Measurements from ENCODE around the gene WASHC3. TPM values are rescaled to one million over a fixed set of nuclear protein-coding genes. Genes with fewer than 3 reads are reported as not detected.

The WASHC3 gene
- total and polyA plus RNA-seq, 7 experiments from 2014 or later, result 32.8 to 87.9 (median 51.0) TPM

- DNase-seq, result no peak
- Mint-ChIP-seq H3K27ac (no peak overlapping the region), H3K27me3 (no peaks in the 10 kb centered on the region), H3K36me3 (peaks cover 8 to 64% (median 52%) of the 10 kb centered on the region in 5 donors), H3K4me1 (peaks cover 22 to 55% (median 44%) of the 10 kb centered on the region in 7 donors), H3K9me3 (no peaks in the 10 kb centered on the region), H3K4me3 (no peak overlapping the region)
- ChIA-PET CTCF (no interaction called here), POLR2A (interaction anchor here (0.6 kb wide), 1 partner anchor 10 kb away, joined by 3 read pairs; no protein-coding TSS in a partner anchor)
- Histone ChIP-seq H3K4me3 (ENCODE audit: low read length) (no peak overlapping the region), H3K4me1 (ENCODE audit: control insufficient read depth in 2 of 2, insufficient read depth in 2 of 2, low read length in 2 of 2) (peaks cover 0 to 4% of the 10 kb centered on the region in 2 donors), H3K27me3 (ENCODE audit: control insufficient read depth in 2 of 2, insufficient read depth in 2 of 2, low read length in 2 of 2) (no peaks in the 10 kb centered on the region), H3K27ac (ENCODE audit: low read depth, low read length) (no peak overlapping the region), H3K36me3 (ENCODE audit: control insufficient read depth in 2 of 3, insufficient read depth in 3 of 3, low read length in 3 of 3) (peaks cover 1 to 51% (median 20%) of the 10 kb centered on the region in 3 experiments), H3K9me3 (ENCODE audit: control insufficient read depth in 2 of 3, low read length in 3 of 3) (no peaks in the 10 kb centered on the region)
- intact Hi-C loops (cut with micrococcal nuclease), result no loop called here
- no peak for ATAC-seq
Measured at GRCh38 chr12:102053062-102053349, 8.8 kb downstream of the WASHC3 start.

- H3K27me3 Mint-ChIP-seq, result no peaks in the 10 kb centered on the region
- Histone ChIP-seq H3K27me3 (ENCODE audit: control insufficient read depth in 2 of 2, insufficient read depth in 2 of 2, low read length in 2 of 2) (no peaks in the 10 kb centered on the region), H3K36me3 (ENCODE audit: control insufficient read depth in 2 of 3, insufficient read depth in 3 of 3, low read length in 3 of 3) (peaks cover 4 to 51% (median 20%) of the 10 kb centered on the region in 3 experiments), H3K27ac (ENCODE audit: low read depth, low read length) (no peak overlapping the region), H3K4me3 (ENCODE audit: low read length) (no peak overlapping the region), H3K4me1 (ENCODE audit: control insufficient read depth in 2 of 2, insufficient read depth in 2 of 2, low read length in 2 of 2) (peaks cover 0 to 4% of the 10 kb centered on the region in 2 donors), H3K9me3 (ENCODE audit: control insufficient read depth in 2 of 3, low read length in 3 of 3) (no peaks in the 10 kb centered on the region)
- ATAC-seq, result peak; percentile 31
- POLR2A ChIA-PET, result interaction anchor here (0.6 kb wide), 1 partner anchor 9 kb away, joined by 3 read pairs; no protein-coding TSS in a partner anchor
- H3K4me3 Mint-ChIP-seq, result no peak overlapping the region
- H3K27ac Mint-ChIP-seq, result peak overlapping the region in 1 of 9 donors; percentile 77
- H3K36me3 Mint-ChIP-seq, result peaks cover 8 to 59% (median 46%) of the 10 kb centered on the region in 5 donors
- CTCF ChIA-PET, result no interaction called here
- H3K9me3 Mint-ChIP-seq, result no peaks in the 10 kb centered on the region
- intact Hi-C loops (cut with micrococcal nuclease), result no loop called here
- DNase-seq, result no peak
- H3K4me1 Mint-ChIP-seq, result peaks cover 21 to 49% (median 38%) of the 10 kb centered on the region in 7 donors
Measured at GRCh38 chr12:102052192-102053061, 9.4 kb downstream of the WASHC3 start.

- Histone ChIP-seq H3K4me3 (ENCODE audit: low read length) (no peak overlapping the region), H3K36me3 (ENCODE audit: control insufficient read depth in 2 of 3, insufficient read depth in 3 of 3, low read length in 3 of 3) (peaks cover 4 to 51% (median 17%) of the 10 kb centered on the region in 3 experiments), H3K9me3 (ENCODE audit: control insufficient read depth in 2 of 3, low read length in 3 of 3) (no peaks in the 10 kb centered on the region), H3K4me1 (ENCODE audit: control insufficient read depth in 2 of 2, insufficient read depth in 2 of 2, low read length in 2 of 2) (peaks cover 0 to 4% of the 10 kb centered on the region in 2 donors), H3K27ac (ENCODE audit: low read depth, low read length) (no peak overlapping the region), H3K27me3 (ENCODE audit: control insufficient read depth in 2 of 2, insufficient read depth in 2 of 2, low read length in 2 of 2) (no peaks in the 10 kb centered on the region)
- DNase-seq, result no peak
- Mint-ChIP-seq H3K36me3 (peaks cover 6 to 52% (median 42%) of the 10 kb centered on the region in 5 donors), H3K4me3 (no peak overlapping the region), H3K27me3 (no peaks in the 10 kb centered on the region), H3K4me1 (peaks cover 17 to 40% (median 30%) of the 10 kb centered on the region in 7 donors), H3K9me3 (no peaks in the 10 kb centered on the region), H3K27ac (peak overlapping the region in 3 of 9 donors; percentile 54 to 77 (median 56))
- ATAC-seq, result no peak
- intact Hi-C loops (cut with micrococcal nuclease), result no loop called here
- CTCF ChIA-PET, result no interaction called here
- POLR2A ChIA-PET, result no interaction called here
Measured at GRCh38 chr12:102051431-102051965, 10.3 kb downstream of the WASHC3 start.

- H3K36me3 Mint-ChIP-seq, result peaks cover 0 to 46% (median 36%) of the 10 kb centered on the region in 5 donors
- intact Hi-C loops (cut with micrococcal nuclease), result no loop called here
Measured at GRCh38 chr12:102050660-102051430, 10.9 kb downstream of the WASHC3 start.

GRCh38 chr12:102043928-102044327 is 17.9 kb downstream of the WASHC3 start:
- H3K9me3 ChIP-seq (ENCODE audit: control insufficient read depth in 2 of 3, low read length in 3 of 3), result no peaks in the 10 kb centered on the region
- H3K4me1 ChIP-seq (ENCODE audit: control insufficient read depth in 2 of 2, insufficient read depth in 2 of 2, low read length in 2 of 2), result peaks cover 0 to 12% of the 10 kb centered on the region in 2 donors
- H3K27me3 Mint-ChIP-seq, result no peaks in the 10 kb centered on the region
- no peak overlapping the region for H3K4me3 ChIP-seq (ENCODE audit: low read length)
- ChIA-PET CTCF (interaction anchor here (0.5 to 0.8 kb wide), 2 partner anchors 10 to 130 kb away, joined by 3 read pairs; no protein-coding TSS in a partner anchor), POLR2A (interaction anchor here (1.2 kb wide), 1 partner anchor 18 kb away, joined by 4 read pairs; the partner anchor contains the start of gene WASHC3)
- H3K27ac ChIP-seq (ENCODE audit: low read depth, low read length), result peak overlapping the region; percentile 42
- peak overlapping the region; percentile 16 to 85 (median 50) for H3K27ac Mint-ChIP-seq
- peaks cover 0 to 19% (median 12%) of the 10 kb centered on the region in 5 donors for H3K36me3 Mint-ChIP-seq
- H3K4me1 Mint-ChIP-seq, result peaks cover 3 to 20% (median 16%) of the 10 kb centered on the region in 7 donors
- H3K4me3 Mint-ChIP-seq, result peak overlapping the region in 9 of 10 donors; percentile 22 to 79 (median 48)
- no peaks in the 10 kb centered on the region for H3K27me3 ChIP-seq (ENCODE audit: control insufficient read depth in 2 of 2, insufficient read depth in 2 of 2, low read length in 2 of 2)
- peaks cover 0 to 2% (median 0%) of the 10 kb centered on the region in 11 donors for H3K9me3 Mint-ChIP-seq
- ATAC-seq, result peak; percentile 83
- peaks cover 4 to 22% (median 6%) of the 10 kb centered on the region in 3 experiments for H3K36me3 ChIP-seq (ENCODE audit: control insufficient read depth in 2 of 3, insufficient read depth in 3 of 3, low read length in 3 of 3)
- peak in 8 of 9 donors; percentile 26 to 62 (median 42) for DNase-seq
- intact Hi-C loops (cut with micrococcal nuclease), result loop anchor here (1.0 to 5.0 kb wide), 4 partner anchors 15 to 107 kb away; partner anchors contain the start of genes NUP37 (in 1 of the 2) and PARPBP (in 1 of the 2)

More at GRCh38 chr12:102050660-102051430, 10.9 kb downstream of the WASHC3 start:
- no peak overlapping the region for H3K4me3 ChIP-seq (ENCODE audit: low read length)
- H3K27me3 ChIP-seq (ENCODE audit: control insufficient read depth in 2 of 2, insufficient read depth in 2 of 2, low read length in 2 of 2), result no peaks in the 10 kb centered on the region
- H3K4me1 ChIP-seq (ENCODE audit: control insufficient read depth in 2 of 2, insufficient read depth in 2 of 2, low read length in 2 of 2), result peaks cover 0 to 4% of the 10 kb centered on the region in 2 donors
- Mint-ChIP-seq H3K27me3 (no peaks in the 10 kb centered on the region), H3K4me1 (peaks cover 16 to 37% (median 29%) of the 10 kb centered on the region in 7 donors), H3K4me3 (no peak overlapping the region), H3K9me3 (no peaks in the 10 kb centered on the region), H3K27ac (peak overlapping the region in 2 of 9 donors; percentile 22 to 48)
- ChIA-PET POLR2A (interaction anchor here (2.1 kb wide), 1 partner anchor 10 kb away, joined by 6 read pairs; the partner anchor contains the start of gene WASHC3), CTCF (no interaction called here)
- ATAC-seq (no peak), DNase-seq (no peak)
- peaks cover 4 to 48% (median 13%) of the 10 kb centered on the region in 3 experiments for H3K36me3 ChIP-seq (ENCODE audit: control insufficient read depth in 2 of 3, insufficient read depth in 3 of 3, low read length in 3 of 3)
- no peak overlapping the region for H3K27ac ChIP-seq (ENCODE audit: low read depth, low read length)
- H3K9me3 ChIP-seq (ENCODE audit: control insufficient read depth in 2 of 3, low read length in 3 of 3), result no peaks in the 10 kb centered on the region
